OCI-LY1 (cell line): Measurements from ENCODE around the gene PLTP.

Source experiments
- EZH2 ChIP-seq: fragments of 200-600 bp; sonication (generic), shearing (Covaris generic); IDR thresholded peaks from 2 replicates; pipeline ENCODE4 v1.8.0; 2017; ENCODE audit warnings: borderline replicate concordance, mixed run types, mild to moderate bottlenecking, antibody characterized with exemption, low read length, moderate library complexity, mixed read lengths
- TF ChIP-seq, protein P1 (sequence below): fragments of 200-600 bp; sonication (generic), shearing (Covaris generic); IDR thresholded peaks from 2 replicates; pipeline ENCODE4 v1.5.1; 2017; ENCODE audit warnings: mild to moderate bottlenecking, antibody characterized with exemption, low read length, moderate library complexity, mixed read lengths

DNA sequence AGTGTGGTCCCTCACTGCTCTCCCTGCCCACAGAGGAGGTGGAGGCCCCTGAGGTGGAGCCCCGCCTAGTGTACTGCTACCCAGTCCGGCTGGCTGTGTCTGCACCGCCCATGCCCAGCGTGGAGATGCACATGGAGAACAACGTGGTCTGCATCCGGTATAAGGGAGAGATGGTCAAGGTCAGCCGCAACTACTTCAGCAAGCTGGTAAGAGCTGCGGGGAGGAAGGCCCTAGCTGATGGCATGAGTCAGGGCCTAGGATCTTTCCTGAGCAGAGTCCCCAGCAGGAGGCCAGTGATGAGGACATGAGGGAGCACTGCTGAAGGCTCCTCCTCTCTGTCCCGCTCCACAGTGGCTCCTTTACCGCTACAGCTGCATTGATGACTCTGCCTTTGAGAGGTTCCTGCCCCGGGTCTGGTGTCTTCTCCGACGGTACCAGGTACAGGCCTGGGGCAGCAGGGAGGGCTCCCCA, 33.8 kb upstream of the PLTP start:
- TF ChIP-seq EZH2: no peak
- TF ChIP-seq, protein P1, sequence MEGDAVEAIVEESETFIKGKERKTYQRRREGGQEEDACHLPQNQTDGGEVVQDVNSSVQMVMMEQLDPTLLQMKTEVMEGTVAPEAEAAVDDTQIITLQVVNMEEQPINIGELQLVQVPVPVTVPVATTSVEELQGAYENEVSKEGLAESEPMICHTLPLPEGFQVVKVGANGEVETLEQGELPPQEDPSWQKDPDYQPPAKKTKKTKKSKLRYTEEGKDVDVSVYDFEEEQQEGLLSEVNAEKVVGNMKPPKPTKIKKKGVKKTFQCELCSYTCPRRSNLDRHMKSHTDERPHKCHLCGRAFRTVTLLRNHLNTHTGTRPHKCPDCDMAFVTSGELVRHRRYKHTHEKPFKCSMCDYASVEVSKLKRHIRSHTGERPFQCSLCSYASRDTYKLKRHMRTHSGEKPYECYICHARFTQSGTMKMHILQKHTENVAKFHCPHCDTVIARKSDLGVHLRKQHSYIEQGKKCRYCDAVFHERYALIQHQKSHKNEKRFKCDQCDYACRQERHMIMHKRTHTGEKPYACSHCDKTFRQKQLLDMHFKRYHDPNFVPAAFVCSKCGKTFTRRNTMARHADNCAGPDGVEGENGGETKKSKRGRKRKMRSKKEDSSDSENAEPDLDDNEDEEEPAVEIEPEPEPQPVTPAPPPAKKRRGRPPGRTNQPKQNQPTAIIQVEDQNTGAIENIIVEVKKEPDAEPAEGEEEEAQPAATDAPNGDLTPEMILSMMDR: no peak
